ENCODE results near the gene KIAA1217.

Gene KIAA1217

DNA sequence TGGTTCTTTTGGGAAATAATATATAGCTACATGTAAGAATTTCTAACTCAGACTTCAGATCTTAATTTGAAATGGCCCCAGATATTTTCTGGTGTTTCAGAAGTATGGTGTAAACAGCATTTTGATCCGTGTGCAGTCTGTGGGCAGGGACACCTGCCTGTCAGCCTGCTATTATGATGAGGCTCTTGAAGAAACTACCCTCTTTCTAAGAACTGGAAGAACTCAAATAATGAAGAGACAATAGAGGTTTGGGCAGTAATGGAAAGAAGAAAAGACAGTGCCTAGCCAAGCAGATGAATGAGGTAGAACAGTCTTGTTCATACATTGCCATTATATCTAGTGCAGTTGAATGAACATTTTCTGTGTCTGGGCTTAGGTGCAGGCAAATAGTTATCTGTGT is 258.2 kb downstream of the KIAA1217 start:
- no peaks in the 10 kb centered on the region for H3K27me3 ChIP-seq (ENCODE audit: control insufficient read depth in 3 of 3, insufficient read depth in 3 of 3, low read depth in 1 of 3, low read length in 3 of 3)
- no CpG with 5 or more reads among the region's 1 CpG for WGBS, 2 donors (ENCODE audit: extremely low coverage in 2 of 2, insufficient read length in 2 of 2, insufficient replicate concordance in 1 of 2)
- no peak overlapping the region for H3K9ac ChIP-seq (ENCODE audit: low read depth, low read length, poor library complexity)
- no peak overlapping the region for H3K18ac ChIP-seq (ENCODE audit: low read length)
- H2AK5ac ChIP-seq (ENCODE audit: low read depth, low read length), result no peak overlapping the region
- H2BK12ac ChIP-seq (ENCODE audit: low read length), result no peak overlapping the region
- H4K91ac ChIP-seq (ENCODE audit: low read depth, low read length, poor library complexity), result no peak overlapping the region
- H3K27ac ChIP-seq (replicated peaks; ENCODE audit: low read length), result no peak overlapping the region
- DNase-seq (ENCODE audit: low spot score), result no peak
- no peaks in the 10 kb centered on the region for H3K9me3 ChIP-seq (replicated peaks in 1 of 2; ENCODE audit: control insufficient read depth in 2 of 2, insufficient read depth in 1 of 2, low read depth in 1 of 2, low read length in 2 of 2)
- no peak overlapping the region for H2BK5ac ChIP-seq (ENCODE audit: low read length)
- no peak overlapping the region for H3K23ac ChIP-seq (ENCODE audit: low read depth, low read length, poor library complexity)
- H3K4me2 ChIP-seq (ENCODE audit: insufficient read depth, low read length, poor library complexity, severe bottlenecking), result no peak overlapping the region
- no peak overlapping the region for H3K4me3 ChIP-seq (ENCODE audit: low read length in 2 of 2)
- no peak overlapping the region for H4K8ac ChIP-seq (ENCODE audit: low read depth, low read length)
- H3K36me3 ChIP-seq (replicated peaks in 1 of 2; ENCODE audit: control insufficient read depth in 2 of 2, insufficient read depth in 2 of 2, low read length in 2 of 2), result no peaks in the 10 kb centered on the region
- H3K14ac ChIP-seq (ENCODE audit: low read length), result no peak overlapping the region
- H2BK120ac ChIP-seq (ENCODE audit: low read depth, low read length), result no peak overlapping the region
- H3K79me1 ChIP-seq (ENCODE audit: low read depth, low read length), result no peaks in the 10 kb centered on the region
- no peak overlapping the region for H3K4ac ChIP-seq (ENCODE audit: low read length)
- H2AFZ ChIP-seq (ENCODE audit: low read length), result no peak overlapping the region
- H3K4me1 ChIP-seq (ENCODE audit: control insufficient read depth in 2 of 2, insufficient read depth in 1 of 2, low read depth in 1 of 2, low read length in 2 of 2), result no peaks in the 10 kb centered on the region
- no peak overlapping the region for H2BK15ac ChIP-seq (ENCODE audit: low read length)

GRCh38 chr10:24467605-24468004 is 258.7 kb downstream of the KIAA1217 start:
- H3K27ac ChIP-seq (replicated peaks; ENCODE audit: low read length), result no peak overlapping the region
- H3K4me1 ChIP-seq (ENCODE audit: control insufficient read depth in 2 of 2, insufficient read depth in 1 of 2, low read depth in 1 of 2, low read length in 2 of 2), result no peaks in the 10 kb centered on the region
- H3K4me3 ChIP-seq (ENCODE audit: low read length in 2 of 2), result no peak overlapping the region
- H2BK5ac ChIP-seq (ENCODE audit: low read length), result no peak overlapping the region
- no peak overlapping the region for H3K18ac ChIP-seq (ENCODE audit: low read length)
- no peak overlapping the region for H3K14ac ChIP-seq (ENCODE audit: low read length)
- H2AFZ ChIP-seq (ENCODE audit: low read length), result no peak overlapping the region
- H2AK5ac ChIP-seq (ENCODE audit: low read depth, low read length), result no peak overlapping the region
- no peak overlapping the region for H3K9ac ChIP-seq (ENCODE audit: low read depth, low read length, poor library complexity)
- no peak overlapping the region for H4K8ac ChIP-seq (ENCODE audit: low read depth, low read length)
- H3K36me3 ChIP-seq (replicated peaks in 1 of 2; ENCODE audit: control insufficient read depth in 2 of 2, insufficient read depth in 2 of 2, low read length in 2 of 2), result no peaks in the 10 kb centered on the region
- WGBS, 2 donors (ENCODE audit: extremely low coverage in 2 of 2, insufficient read length in 2 of 2, insufficient replicate concordance in 1 of 2), result no CpG with 5 or more reads among the region's 2 CpGs
- no peak overlapping the region for H4K91ac ChIP-seq (ENCODE audit: low read depth, low read length, poor library complexity)
- H3K79me1 ChIP-seq (ENCODE audit: low read depth, low read length), result no peaks in the 10 kb centered on the region
- no peaks in the 10 kb centered on the region for H3K27me3 ChIP-seq (ENCODE audit: control insufficient read depth in 3 of 3, insufficient read depth in 3 of 3, low read depth in 1 of 3, low read length in 3 of 3)
- H3K4ac ChIP-seq (ENCODE audit: low read length), result no peak overlapping the region
- no peak overlapping the region for H3K4me2 ChIP-seq (ENCODE audit: insufficient read depth, low read length, poor library complexity, severe bottlenecking)
- no peak overlapping the region for H3K23ac ChIP-seq (ENCODE audit: low read depth, low read length, poor library complexity)
- H2BK12ac ChIP-seq (ENCODE audit: low read length), result no peak overlapping the region
- DNase-seq (ENCODE audit: low spot score), result no peak
- no peaks in the 10 kb centered on the region for H3K9me3 ChIP-seq (replicated peaks in 1 of 2; ENCODE audit: control insufficient read depth in 2 of 2, insufficient read depth in 1 of 2, low read depth in 1 of 2, low read length in 2 of 2)
- H2BK120ac ChIP-seq (ENCODE audit: low read depth, low read length), result no peak overlapping the region
- H2BK15ac ChIP-seq (ENCODE audit: low read length), result no peak overlapping the region

DNA sequence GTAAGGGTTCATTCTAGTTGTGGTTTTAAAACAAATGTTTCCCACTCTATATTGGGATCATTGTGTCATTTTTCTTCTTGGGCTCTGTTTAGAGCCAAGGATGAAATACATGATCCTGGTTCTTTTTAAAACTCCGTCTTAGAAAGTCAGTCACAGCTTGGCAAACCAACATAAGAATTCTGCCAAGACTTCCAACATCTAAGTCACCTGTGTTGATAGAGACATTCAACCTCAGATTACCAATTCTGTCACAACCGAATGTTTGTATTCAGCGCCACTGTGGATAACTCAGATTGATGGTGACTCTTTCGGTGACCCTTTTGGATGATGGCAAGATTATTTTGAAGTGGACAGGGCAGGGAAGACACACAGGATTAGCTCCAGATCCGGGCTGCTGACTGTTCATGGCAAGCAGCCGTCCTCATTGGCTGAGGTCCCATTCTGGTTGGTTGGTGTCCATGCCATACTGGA is 259.4 kb downstream of the KIAA1217 start:
- no peak overlapping the region for H4K91ac ChIP-seq (ENCODE audit: low read depth, low read length, poor library complexity)
- H3K9ac ChIP-seq (ENCODE audit: low read depth, low read length, poor library complexity), result no peak overlapping the region
- no peak overlapping the region for H2AK5ac ChIP-seq (ENCODE audit: low read depth, low read length)
- no peak overlapping the region for H2BK5ac ChIP-seq (ENCODE audit: low read length)
- no peak overlapping the region for H2AFZ ChIP-seq (ENCODE audit: low read length)
- no peak overlapping the region for H3K4me3 ChIP-seq (ENCODE audit: low read length in 2 of 2)
- no peak overlapping the region for H3K14ac ChIP-seq (ENCODE audit: low read length)
- no peak for DNase-seq (ENCODE audit: low spot score)
- H4K8ac ChIP-seq (ENCODE audit: low read depth, low read length), result no peak overlapping the region
- H2BK15ac ChIP-seq (ENCODE audit: low read length), result no peak overlapping the region
- no peaks in the 10 kb centered on the region for H3K79me1 ChIP-seq (ENCODE audit: low read depth, low read length)
- no peaks in the 10 kb centered on the region for H3K4me1 ChIP-seq (ENCODE audit: control insufficient read depth in 2 of 2, insufficient read depth in 1 of 2, low read depth in 1 of 2, low read length in 2 of 2)
- no peak overlapping the region for H3K4ac ChIP-seq (ENCODE audit: low read length)
- no CpG with 5 or more reads among the region's 6 CpGs for WGBS, 2 donors (ENCODE audit: extremely low coverage in 2 of 2, insufficient read length in 2 of 2, insufficient replicate concordance in 1 of 2)
- H3K27ac ChIP-seq (replicated peaks; ENCODE audit: low read length), result no peak overlapping the region
- H3K23ac ChIP-seq (ENCODE audit: low read depth, low read length, poor library complexity), result no peak overlapping the region
- no peaks in the 10 kb centered on the region for H3K36me3 ChIP-seq (replicated peaks in 1 of 2; ENCODE audit: control insufficient read depth in 2 of 2, insufficient read depth in 2 of 2, low read length in 2 of 2)
- H2BK12ac ChIP-seq (ENCODE audit: low read length), result no peak overlapping the region
- H3K27me3 ChIP-seq (ENCODE audit: control insufficient read depth in 3 of 3, insufficient read depth in 3 of 3, low read depth in 1 of 3, low read length in 3 of 3), result no peaks in the 10 kb centered on the region
- H3K9me3 ChIP-seq (replicated peaks in 1 of 2; ENCODE audit: control insufficient read depth in 2 of 2, insufficient read depth in 1 of 2, low read depth in 1 of 2, low read length in 2 of 2), result no peaks in the 10 kb centered on the region
- H3K4me2 ChIP-seq (ENCODE audit: insufficient read depth, low read length, poor library complexity, severe bottlenecking), result no peak overlapping the region
- no peak overlapping the region for H3K18ac ChIP-seq (ENCODE audit: low read length)
- no peak overlapping the region for H2BK120ac ChIP-seq (ENCODE audit: low read depth, low read length)

DNA sequence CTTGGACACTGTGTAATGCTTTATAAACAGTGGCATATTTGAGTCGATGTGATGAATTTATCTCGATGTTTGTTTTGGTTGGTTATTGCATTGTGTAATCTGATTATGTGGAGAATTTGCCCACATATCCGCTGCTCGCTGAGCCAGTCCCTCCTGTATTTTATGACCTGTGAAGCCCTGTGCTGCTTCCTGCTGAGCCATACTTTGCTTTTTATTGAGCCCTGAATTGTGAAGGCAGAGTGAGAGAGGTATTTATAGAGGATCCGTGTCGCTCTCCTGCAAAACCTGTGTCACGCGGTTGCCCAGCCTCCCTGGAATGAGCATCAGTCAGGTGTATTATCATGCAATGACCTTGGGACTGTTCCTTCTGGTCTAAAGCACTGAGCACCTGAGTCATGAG is 261.1 kb downstream of the KIAA1217 start:
- no peak overlapping the region for H3K9ac ChIP-seq (ENCODE audit: low read depth, low read length, poor library complexity)
- H2AFZ ChIP-seq (ENCODE audit: low read length), result no peak overlapping the region
- no peak overlapping the region for H3K18ac ChIP-seq (ENCODE audit: low read length)
- H3K4me2 ChIP-seq (ENCODE audit: insufficient read depth, low read length, poor library complexity, severe bottlenecking), result no peak overlapping the region
- H2BK5ac ChIP-seq (ENCODE audit: low read length), result no peak overlapping the region
- no peak overlapping the region for H2AK5ac ChIP-seq (ENCODE audit: low read depth, low read length)
- no peak overlapping the region for H3K4me3 ChIP-seq (ENCODE audit: low read length in 2 of 2)
- H3K9me3 ChIP-seq (replicated peaks in 1 of 2; ENCODE audit: control insufficient read depth in 2 of 2, insufficient read depth in 1 of 2, low read depth in 1 of 2, low read length in 2 of 2), result no peaks in the 10 kb centered on the region
- no peak overlapping the region for H3K14ac ChIP-seq (ENCODE audit: low read length)
- no peak overlapping the region for H3K4ac ChIP-seq (ENCODE audit: low read length)
- H3K79me1 ChIP-seq (ENCODE audit: low read depth, low read length), result no peaks in the 10 kb centered on the region
- no peak overlapping the region for H4K8ac ChIP-seq (ENCODE audit: low read depth, low read length)
- H2BK15ac ChIP-seq (ENCODE audit: low read length), result no peak overlapping the region
- no peaks in the 10 kb centered on the region for H3K4me1 ChIP-seq (ENCODE audit: control insufficient read depth in 2 of 2, insufficient read depth in 1 of 2, low read depth in 1 of 2, low read length in 2 of 2)
- H2BK120ac ChIP-seq (ENCODE audit: low read depth, low read length), result no peak overlapping the region
- no peaks in the 10 kb centered on the region for H3K27me3 ChIP-seq (ENCODE audit: control insufficient read depth in 3 of 3, insufficient read depth in 3 of 3, low read depth in 1 of 3, low read length in 3 of 3)
- H3K23ac ChIP-seq (ENCODE audit: low read depth, low read length, poor library complexity), result no peak overlapping the region
- peaks cover 0 to 2% of the 10 kb centered on the region in 2 donors for H3K36me3 ChIP-seq (replicated peaks in 1 of 2; ENCODE audit: control insufficient read depth in 2 of 2, insufficient read depth in 2 of 2, low read length in 2 of 2)
- DNase-seq (ENCODE audit: low spot score), result no peak
- no peak overlapping the region for H4K91ac ChIP-seq (ENCODE audit: low read depth, low read length, poor library complexity)
- no peak overlapping the region for H3K27ac ChIP-seq (replicated peaks; ENCODE audit: low read length)
- H2BK12ac ChIP-seq (ENCODE audit: low read length), result no peak overlapping the region
- no CpG with 5 or more reads among the region's 8 CpGs for WGBS, 2 donors (ENCODE audit: extremely low coverage in 2 of 2, insufficient read length in 2 of 2, insufficient replicate concordance in 1 of 2)

Measured in neuronal stem cell (in vitro differentiated cells).